HG02588 (cell line): ENCODE results near the gene C11orf16.
"Not testable (repeated sequence)": the region's sequence is repeated elsewhere in the genome, so short reads cannot be mapped to it uniquely, and the experiment has no call there.

Experiments used
- ATAC-seq: cut with Tn5 transposase; IDR thresholded peaks from one replicate; pipeline ENCODE4 v1.9.1; 2021; ENCODE audit warnings: mild to moderate bottlenecking, moderate library complexity; ENCODE audit not compliant: unreplicated experiment

Gene C11orf16

DNA sequence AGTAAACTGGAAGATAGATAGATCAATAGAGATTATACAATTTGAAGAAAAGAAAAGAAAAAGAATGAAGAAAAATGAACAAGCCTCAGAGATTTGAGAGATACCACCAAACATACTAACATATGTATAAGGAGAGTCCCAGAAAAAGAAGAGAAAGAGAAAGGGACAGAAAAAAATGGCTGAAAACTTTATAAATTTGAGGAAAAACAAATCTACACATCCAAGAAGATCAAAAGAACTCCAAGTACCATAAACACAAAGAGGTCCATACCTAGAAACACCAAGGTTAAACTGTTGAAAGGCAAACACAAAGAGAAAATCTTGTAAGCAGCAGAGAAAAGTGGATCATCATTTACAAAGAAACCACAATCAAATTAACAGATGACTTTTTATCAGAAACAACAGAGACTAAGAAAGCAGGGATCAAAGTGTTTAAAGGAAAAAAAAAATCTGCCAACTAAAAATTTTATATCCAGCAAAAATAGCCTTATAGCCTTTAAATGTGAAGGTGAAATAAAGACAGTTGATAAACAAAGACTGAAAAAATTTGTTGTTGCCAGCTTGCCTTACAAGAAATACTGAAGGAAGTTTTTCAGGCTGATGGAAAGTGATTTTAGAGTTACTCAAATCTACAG lies 33.5 kb downstream of the C11orf16 start:
- no peak for ATAC-seq

DNA sequence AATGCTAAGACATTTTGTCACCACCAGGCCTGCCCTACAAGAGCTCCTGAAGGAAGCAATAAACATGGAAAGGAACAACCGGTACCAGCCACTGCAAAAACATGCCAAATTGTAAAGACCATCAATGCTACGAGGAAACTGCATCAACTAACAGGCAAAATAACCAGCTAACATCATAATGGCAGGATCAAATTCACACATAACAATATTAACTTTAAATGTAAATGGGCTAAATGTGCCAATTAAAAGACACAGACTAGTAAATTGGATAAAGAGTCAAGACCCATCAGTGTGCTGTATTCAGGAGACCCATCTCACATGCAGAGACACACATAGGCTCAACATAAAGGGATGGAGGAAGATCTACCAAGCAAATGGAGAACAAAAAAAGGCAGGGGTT lies 41.6 kb downstream of the C11orf16 start:
- ATAC-seq = not testable (repeated sequence)

DNA sequence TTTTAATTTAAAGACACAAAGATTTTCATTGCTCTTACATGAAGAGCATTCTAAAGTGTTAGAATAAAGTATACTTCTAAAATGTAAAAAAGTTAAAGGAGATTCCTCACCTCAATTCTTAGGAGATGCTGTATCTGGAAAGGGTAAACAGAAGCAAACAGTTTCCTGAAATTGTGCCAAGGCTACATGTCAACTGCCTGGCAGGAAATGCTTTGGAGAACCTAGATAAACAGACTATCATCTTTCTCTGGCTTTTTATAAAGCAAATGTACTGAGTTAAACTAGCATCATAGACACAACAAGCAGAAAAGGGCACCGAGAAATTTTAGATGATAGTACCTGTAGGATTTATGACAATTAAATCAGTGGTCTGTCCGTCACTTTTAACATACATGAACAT lies 46.4 kb downstream of the C11orf16 start:
- ATAC-seq = no peak

DNA sequence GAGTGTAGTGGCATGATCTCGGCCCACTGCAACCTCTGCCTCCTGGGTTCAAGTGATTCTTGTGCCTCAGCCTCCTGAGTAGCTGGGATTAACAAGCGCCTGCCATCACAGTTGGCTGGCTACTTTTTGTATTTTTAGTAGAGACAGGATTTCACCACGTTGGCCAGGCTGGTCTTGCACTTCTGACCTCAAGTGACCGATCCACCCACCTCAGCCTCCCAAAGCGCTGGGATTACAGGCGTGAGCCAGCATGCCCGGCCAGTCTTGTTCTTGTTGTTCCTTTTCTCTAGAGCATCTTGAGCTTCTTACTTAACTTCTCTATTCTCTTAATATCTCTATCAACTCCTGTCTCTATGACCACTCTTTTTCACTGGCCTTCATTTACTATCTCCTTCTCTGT lies 51.2 kb downstream of the C11orf16 start:
- ATAC-seq = not testable (repeated sequence)

DNA sequence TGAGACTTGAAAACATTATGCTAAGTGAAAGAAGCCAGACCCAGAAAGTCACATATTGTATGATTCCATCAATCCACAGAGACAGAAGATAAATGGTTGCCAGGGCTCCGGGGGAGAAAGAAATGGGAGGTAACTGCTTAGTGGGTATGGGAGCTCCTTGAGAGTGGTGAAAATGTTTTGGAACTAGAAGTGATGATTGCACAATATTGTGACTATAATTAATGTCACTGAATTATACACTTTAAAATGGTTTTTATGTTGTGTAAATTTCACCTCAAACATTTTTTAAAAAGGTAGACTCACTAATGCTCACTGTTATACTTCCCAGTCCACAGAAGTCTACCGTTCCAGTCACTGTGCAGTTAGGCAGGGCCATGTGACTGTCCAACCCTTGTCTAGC lies 54.0 kb downstream of the C11orf16 start:
- no peak for ATAC-seq

DNA sequence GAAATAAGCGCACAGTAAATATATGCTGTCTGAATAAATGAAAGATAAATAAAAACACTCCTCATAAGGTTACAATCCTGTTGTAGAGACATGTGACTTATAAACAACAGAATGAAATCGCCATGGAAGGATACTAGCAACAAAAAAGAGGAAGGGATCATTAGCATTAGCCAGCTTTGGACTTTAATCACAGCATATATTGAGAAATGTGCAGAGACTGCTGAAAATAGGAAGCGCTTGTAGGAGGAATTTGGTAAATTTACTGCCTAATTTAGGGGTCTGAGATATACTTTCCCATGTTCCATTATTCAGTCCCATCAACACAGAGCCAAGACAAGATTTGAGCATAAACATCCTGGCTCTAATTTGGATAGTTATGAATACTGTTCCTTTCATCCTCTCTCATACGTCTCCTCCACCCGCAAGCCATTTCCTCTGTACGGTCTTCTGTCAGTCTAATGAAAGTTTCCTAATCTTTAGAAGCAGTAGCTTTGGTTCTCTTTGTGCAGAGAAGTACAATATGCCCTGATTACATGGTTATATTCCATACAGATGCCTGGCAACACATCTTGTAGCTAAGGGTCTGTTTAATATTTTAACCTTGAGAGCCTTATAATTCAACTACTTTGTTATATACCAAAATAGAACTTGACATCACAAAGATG lies 58.9 kb downstream of the C11orf16 start:
- no peak for ATAC-seq

DNA sequence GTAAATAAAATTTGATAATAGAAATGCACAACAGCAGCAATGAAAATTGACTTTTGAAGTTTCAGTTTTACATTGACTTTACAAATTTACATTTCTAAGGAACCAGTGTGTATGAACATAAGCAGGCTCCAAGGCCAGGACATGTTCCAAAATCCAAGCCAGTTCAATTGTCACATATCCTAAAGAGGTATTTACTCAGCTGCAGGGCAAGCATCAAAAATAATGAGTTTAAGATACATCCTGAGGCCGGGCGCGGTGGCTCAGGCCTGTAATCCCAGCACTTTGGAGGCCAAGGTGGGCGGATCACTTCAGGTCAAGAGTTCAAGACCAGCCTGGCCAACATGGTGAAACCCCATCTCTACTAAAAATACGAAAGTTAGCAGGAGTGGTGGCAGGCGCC lies 60.8 kb downstream of the C11orf16 start:
- ATAC-seq = no peak

DNA sequence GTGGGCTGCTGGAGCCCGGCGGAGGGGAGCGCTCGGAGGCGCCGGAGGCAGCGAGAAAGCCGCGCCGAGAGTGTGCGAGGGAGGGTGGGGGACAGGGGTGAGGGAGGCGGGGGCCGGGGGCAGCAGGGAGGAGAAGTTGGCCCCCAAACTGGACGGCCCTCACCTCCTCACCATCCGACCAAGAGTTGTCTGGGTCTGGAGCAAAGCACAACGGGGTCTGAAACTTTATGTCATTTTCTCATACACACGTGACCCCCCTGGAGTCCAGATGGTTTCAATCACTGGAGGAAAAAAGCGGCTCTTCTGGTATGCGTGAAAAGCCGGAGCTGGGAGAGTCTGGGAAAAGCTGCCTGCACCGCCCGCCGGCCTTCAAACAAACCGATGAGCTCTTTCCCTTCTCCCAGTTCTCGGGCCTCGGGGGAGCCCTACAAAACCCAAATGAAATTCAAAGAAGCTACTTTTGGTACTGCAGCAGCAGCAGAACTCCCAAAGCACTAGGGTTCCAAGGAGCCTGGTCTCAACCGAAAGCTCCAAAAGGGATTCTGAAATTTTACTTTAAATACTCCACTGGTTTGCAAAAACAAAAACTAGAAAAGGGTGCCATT lies 61.5 kb downstream of the C11orf16 start:
- no peak for ATAC-seq

DNA sequence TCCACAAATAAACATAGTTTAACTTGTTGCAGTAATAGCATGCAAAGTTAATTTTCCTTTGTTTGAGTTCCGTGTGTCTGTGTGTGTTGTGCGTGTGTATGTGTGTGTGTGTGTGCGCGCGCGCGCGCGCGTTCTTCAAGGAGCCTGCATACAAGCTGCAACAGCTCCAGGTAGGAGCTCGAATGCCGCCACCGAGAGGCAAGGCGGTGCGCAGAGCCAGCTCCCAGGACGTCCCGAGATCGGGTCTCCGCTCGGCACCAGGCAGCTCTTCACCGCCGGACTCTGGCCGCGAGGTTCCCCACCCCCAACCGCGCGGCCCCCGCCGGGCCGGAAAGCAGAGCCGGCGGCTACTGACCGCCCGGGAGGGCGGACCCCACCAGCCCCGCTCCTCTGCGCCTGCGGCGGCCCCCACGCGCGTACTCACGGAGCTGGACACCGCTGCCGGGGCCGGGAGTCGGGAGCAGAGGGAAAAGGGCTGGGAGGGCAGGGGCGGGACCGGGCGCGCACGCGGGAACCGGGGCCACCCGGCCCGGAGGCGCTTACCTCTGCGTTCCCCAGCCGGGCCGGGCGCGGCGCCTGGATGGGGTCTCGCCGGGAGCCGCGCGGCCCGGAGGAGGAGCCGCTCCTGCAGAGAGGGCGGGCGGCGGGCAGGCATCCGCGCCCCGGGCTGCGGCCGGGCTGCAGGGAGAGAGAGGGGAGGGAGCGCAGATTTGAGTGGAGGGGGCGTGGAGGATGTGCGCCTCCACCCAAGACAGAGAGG lies 62.2 kb downstream of the C11orf16 start:
- no peak for ATAC-seq
